Activated CD8-positive, alpha-beta memory T cell treated with anti-CD3 and anti-CD28 coated beads, Interleukin-2, amount 10 ng/mL, durations not matched to agents 7 days and 5 days (primary cell): ENCODE measurements around the gene PSMB8. TPM values are rescaled to one million over a fixed set of nuclear protein-coding genes. Genes with fewer than 3 reads are reported as not detected.
A peak's percentile ranks its signal among the peaks of the same experiment; 100 is the strongest.
"Not testable (repeated sequence)": the region's sequence is repeated elsewhere in the genome, so short reads cannot be mapped to it uniquely, and the experiment has no call there.

Experiments
- ATAC-seq: fragments of 150-1000 bp; cut with Tn5 transposase; one replicate; pipeline ENCODE4 v1.10.0; 2021; ENCODE audit warnings: moderate library complexity
- CTCF ChIA-PET: fragments of 350-600 bp; sonication (Branson Sonifier 250); formaldehyde crosslinking; loops from one replicate; lab custom pipeline; 2021; ENCODE audit warnings: antibody characterized with exemption; lab: Charles Lee
- DNase-seq: peaks from one replicate; pipeline ENCODE4 v3.0.0-alpha.2; 2020
- H3K27ac Mint-ChIP-seq: one replicate; pipeline ENCODE4 v1.8.0; 2021; ENCODE audit warnings: mild to moderate bottlenecking, mixed read lengths
- H3K27me3 Mint-ChIP-seq: one replicate; pipeline ENCODE4 v1.8.0; 2021; ENCODE audit warnings: mixed read lengths
- H3K36me3 Mint-ChIP-seq: one replicate; pipeline ENCODE4 v1.8.0; 2021; ENCODE audit warnings: mild to moderate bottlenecking, mixed read lengths
- H3K4me1 Mint-ChIP-seq: one replicate; pipeline ENCODE4 v1.8.0; 2021; ENCODE audit warnings: mixed read lengths
- H3K4me3 Mint-ChIP-seq: one replicate; pipeline ENCODE4 v1.8.0; 2021; ENCODE audit warnings: mild to moderate bottlenecking, moderate library complexity, mixed read lengths
- H3K9me3 Mint-ChIP-seq: one replicate; pipeline ENCODE4 v1.8.0; 2022; ENCODE audit warnings: low read depth, mixed read lengths
- total RNA-seq, 2 experiments: library from RNA; stranded (reverse); gene quantifications; one replicate each; pipeline ENCODE4 v1.2.3, GENCODE V29; 2021

The PSMB8 gene
- total RNA-seq, 2 experiments from 2014 or later = 461 to 464 TPM

GRCh38 chr6:32827025-32827424 is 16.8 kb downstream of the PSMB8 start:
- no peak overlapping the region for H3K4me3 Mint-ChIP-seq
- H3K36me3 Mint-ChIP-seq = peaks cover 44% of the 10 kb centered on the region
- DNase-seq (no peak), ATAC-seq (no peak)
- CTCF ChIA-PET = interaction anchor here (1.3 to 3.7 kb wide), 4 partner anchors 11 to 162 kb away, joined by 3 to 27 read pairs (median 14); partner anchors contain the start of gene TAP2
- H3K9me3 Mint-ChIP-seq = no peaks in the 10 kb centered on the region
- H3K27ac Mint-ChIP-seq = no peak overlapping the region
- no peaks in the 10 kb centered on the region for H3K27me3 Mint-ChIP-seq
- H3K4me1 Mint-ChIP-seq = peaks cover 35% of the 10 kb centered on the region

GRCh38 chr6:32825966-32826365 is 17.9 kb downstream of the PSMB8 start:
- ATAC-seq (no peak), DNase-seq (no peak)
- H3K27ac Mint-ChIP-seq = no peak overlapping the region
- H3K9me3 Mint-ChIP-seq = no peaks in the 10 kb centered on the region
- no peak overlapping the region for H3K4me3 Mint-ChIP-seq
- peaks cover 34% of the 10 kb centered on the region for H3K36me3 Mint-ChIP-seq
- H3K4me1 Mint-ChIP-seq = peaks cover 29% of the 10 kb centered on the region
- CTCF ChIA-PET = interaction anchor here (0.9 to 3.7 kb wide), 3 partner anchors 13 to 46 kb away, joined by 4 to 27 read pairs (median 7); partner anchors contain the start of gene TAP2
- H3K27me3 Mint-ChIP-seq = no peaks in the 10 kb centered on the region

- Mint-ChIP-seq H3K27ac (no peak overlapping the region), H3K27me3 (no peaks in the 10 kb centered on the region), H3K4me1 (peaks cover 6% of the 10 kb centered on the region), H3K36me3 (no peaks in the 10 kb centered on the region), H3K4me3 (no peak overlapping the region), H3K9me3 (no peaks in the 10 kb centered on the region)
- DNase-seq = no peak
- ATAC-seq = no peak
- CTCF ChIA-PET = interaction anchor here (1.4 to 2.5 kb wide), 5 partner anchors 19 to 72 kb away, joined by 3 to 14 read pairs (median 6); partner anchors contain the start of gene TAP2
Observed at GRCh38 chr6:32819729-32820128, 24.1 kb downstream of the PSMB8 start.

- no peak for ATAC-seq
- Mint-ChIP-seq H3K4me3 (no peak overlapping the region), H3K27me3 (no peaks in the 10 kb centered on the region), H3K36me3 (no peaks in the 10 kb centered on the region), H3K9me3 (no peaks in the 10 kb centered on the region), H3K4me1 (peaks cover 6% of the 10 kb centered on the region), H3K27ac (no peak overlapping the region)
- CTCF ChIA-PET = no interaction called here
- DNase-seq = no peak
Observed at GRCh38 chr6:32818867-32819266, 25.0 kb downstream of the PSMB8 start.

GRCh38 chr6:32816746-32817204 is 27.1 kb downstream of the PSMB8 start, which contains the start of gene HLA-DOB:
TSS of gene HLA-DOB (minus strand) at chr6:32817002. CDS start at chr6:32816951, 51 bp downstream.
- Mint-ChIP-seq H3K4me1 (peaks cover 6% of the 10 kb centered on the region), H3K27me3 (no peaks in the 10 kb centered on the region), H3K36me3 (no peaks in the 10 kb centered on the region), H3K27ac (no peak within 1 kb of the TSS), H3K4me3 (no peak within 1 kb of the TSS), H3K9me3 (no peaks in the 10 kb centered on the region)
- DNase-seq = no peak
- ATAC-seq = peak; percentile 60
- CTCF ChIA-PET = no interaction called here

- Mint-ChIP-seq H3K27ac (no peak overlapping the region), H3K27me3 (no peaks in the 10 kb centered on the region), H3K36me3 (no peaks in the 10 kb centered on the region), H3K4me1 (peaks cover 6% of the 10 kb centered on the region), H3K9me3 (no peaks in the 10 kb centered on the region), H3K4me3 (no peak overlapping the region)
- ATAC-seq (no peak), DNase-seq (no peak)
- CTCF ChIA-PET = no interaction called here
Observed at GRCh38 chr6:32815996-32816395, 27.9 kb downstream of the PSMB8 start.

- H3K9me3 Mint-ChIP-seq = no peaks in the 10 kb centered on the region
- H3K27ac Mint-ChIP-seq = no peak overlapping the region
- no peak overlapping the region for H3K4me3 Mint-ChIP-seq
- CTCF ChIA-PET = no interaction called here
- DNase-seq (no peak), ATAC-seq (no peak)
- no peaks in the 10 kb centered on the region for H3K36me3 Mint-ChIP-seq
- no peaks in the 10 kb centered on the region for H3K27me3 Mint-ChIP-seq
- peaks cover 6% of the 10 kb centered on the region for H3K4me1 Mint-ChIP-seq
Observed at GRCh38 chr6:32815115-32815514, 28.7 kb downstream of the PSMB8 start.

GRCh38 chr6:32814145-32814544 is 29.7 kb downstream of the PSMB8 start:
- H3K4me3 Mint-ChIP-seq = no peak overlapping the region
- peaks cover 6% of the 10 kb centered on the region for H3K4me1 Mint-ChIP-seq
- no peaks in the 10 kb centered on the region for H3K36me3 Mint-ChIP-seq
- CTCF ChIA-PET = interaction anchor here (2.0 kb wide), 1 partner anchor 24 kb away, joined by 6 read pairs; the partner anchor contains the start of gene TAP2
- H3K27me3 Mint-ChIP-seq = no peaks in the 10 kb centered on the region
- DNase-seq (no peak), ATAC-seq (no peak)
- no peaks in the 10 kb centered on the region for H3K9me3 Mint-ChIP-seq
- H3K27ac Mint-ChIP-seq = no peak overlapping the region

GRCh38 chr6:32809171-32809570 is 34.7 kb downstream of the PSMB8 start:
- no peaks in the 10 kb centered on the region for H3K36me3 Mint-ChIP-seq
- CTCF ChIA-PET = interaction anchor here (0.9 to 1.7 kb wide), 6 partner anchors 13 to 395 kb away, joined by 3 to 5 read pairs (median 3); partner anchors contain the start of gene TAP2
- DNase-seq (no peak), ATAC-seq (no peak)
- peaks cover 6% of the 10 kb centered on the region for H3K4me1 Mint-ChIP-seq
- no peak overlapping the region for H3K27ac Mint-ChIP-seq
- H3K9me3 Mint-ChIP-seq = no peaks in the 10 kb centered on the region
- peaks cover 22% of the 10 kb centered on the region for H3K27me3 Mint-ChIP-seq
- H3K4me3 Mint-ChIP-seq = no peak overlapping the region

- H3K4me1 Mint-ChIP-seq = peaks cover 6% of the 10 kb centered on the region
- DNase-seq (peak; percentile 52), ATAC-seq (no peak)
- no peak overlapping the region for H3K4me3 Mint-ChIP-seq
- H3K27ac Mint-ChIP-seq = no peak overlapping the region
- no peaks in the 10 kb centered on the region for H3K9me3 Mint-ChIP-seq
- CTCF ChIA-PET = interaction anchor here (0.7 kb wide), 1 partner anchor 393 kb away, joined by 4 read pairs; no protein-coding TSS in a partner anchor
- H3K36me3 Mint-ChIP-seq = no peaks in the 10 kb centered on the region
- peaks cover 42% of the 10 kb centered on the region for H3K27me3 Mint-ChIP-seq
Observed at GRCh38 chr6:32807020-32807580, 36.7 kb downstream of the PSMB8 start.

GRCh38 chr6:32805404-32805803 is 38.4 kb downstream of the PSMB8 start:
- H3K36me3 Mint-ChIP-seq, H3K9me3 Mint-ChIP-seq, H3K4me3 Mint-ChIP-seq, H3K27ac Mint-ChIP-seq, ATAC-seq, H3K4me1 Mint-ChIP-seq, CTCF ChIA-PET, DNase-seq: not testable (repeated sequence)
- peaks cover 57% of the 10 kb centered on the region for H3K27me3 Mint-ChIP-seq

- no peak for DNase-seq
- H3K27ac Mint-ChIP-seq = no peak overlapping the region
- CTCF ChIA-PET = interaction anchor here (1.4 kb wide), 1 partner anchor 64 kb away, joined by 3 read pairs; no protein-coding TSS in a partner anchor
- peaks cover 6% of the 10 kb centered on the region for H3K4me1 Mint-ChIP-seq
- peaks cover 2% of the 10 kb centered on the region for H3K9me3 Mint-ChIP-seq
- no peaks in the 10 kb centered on the region for H3K36me3 Mint-ChIP-seq
- ATAC-seq = no peak
- H3K27me3 Mint-ChIP-seq = peaks cover 72% of the 10 kb centered on the region
- H3K4me3 Mint-ChIP-seq = no peak overlapping the region
Observed at GRCh38 chr6:32803416-32803815, 40.4 kb downstream of the PSMB8 start.

GRCh38 chr6:32799740-32800139 is 44.1 kb downstream of the PSMB8 start:
- Mint-ChIP-seq H3K27me3 (peaks cover 81% of the 10 kb centered on the region), H3K4me1 (peaks cover 18% of the 10 kb centered on the region), H3K4me3 (no peak overlapping the region), H3K9me3 (peaks cover 2% of the 10 kb centered on the region), H3K36me3 (no peaks in the 10 kb centered on the region), H3K27ac (no peak overlapping the region)
- ATAC-seq (no peak), DNase-seq (no peak)
- CTCF ChIA-PET = interaction anchor here (0.9 to 3.8 kb wide), 11 partner anchors 14 to 390 kb away, joined by 3 to 18 read pairs (median 3); partner anchors contain the start of gene TAP2

- Mint-ChIP-seq H3K27me3 (peaks cover 81% of the 10 kb centered on the region), H3K36me3 (no peaks in the 10 kb centered on the region), H3K27ac (no peak overlapping the region), H3K4me1 (peaks cover 24% of the 10 kb centered on the region), H3K4me3 (no peak overlapping the region), H3K9me3 (peaks cover 2% of the 10 kb centered on the region)
- ATAC-seq = no peak
- CTCF ChIA-PET = interaction anchor here (0.9 to 3.8 kb wide), 11 partner anchors 14 to 390 kb away, joined by 3 to 18 read pairs (median 3); partner anchors contain the start of gene TAP2
- DNase-seq = no peak
Observed at GRCh38 chr6:32799168-32799567, 44.7 kb downstream of the PSMB8 start.
